ENCODE data around the gene KYNU.

GRCh38 chr2:142952793-142953494 is 75.5 kb downstream of the KYNU start:
- TF ChIP-seq, protein P1, sequence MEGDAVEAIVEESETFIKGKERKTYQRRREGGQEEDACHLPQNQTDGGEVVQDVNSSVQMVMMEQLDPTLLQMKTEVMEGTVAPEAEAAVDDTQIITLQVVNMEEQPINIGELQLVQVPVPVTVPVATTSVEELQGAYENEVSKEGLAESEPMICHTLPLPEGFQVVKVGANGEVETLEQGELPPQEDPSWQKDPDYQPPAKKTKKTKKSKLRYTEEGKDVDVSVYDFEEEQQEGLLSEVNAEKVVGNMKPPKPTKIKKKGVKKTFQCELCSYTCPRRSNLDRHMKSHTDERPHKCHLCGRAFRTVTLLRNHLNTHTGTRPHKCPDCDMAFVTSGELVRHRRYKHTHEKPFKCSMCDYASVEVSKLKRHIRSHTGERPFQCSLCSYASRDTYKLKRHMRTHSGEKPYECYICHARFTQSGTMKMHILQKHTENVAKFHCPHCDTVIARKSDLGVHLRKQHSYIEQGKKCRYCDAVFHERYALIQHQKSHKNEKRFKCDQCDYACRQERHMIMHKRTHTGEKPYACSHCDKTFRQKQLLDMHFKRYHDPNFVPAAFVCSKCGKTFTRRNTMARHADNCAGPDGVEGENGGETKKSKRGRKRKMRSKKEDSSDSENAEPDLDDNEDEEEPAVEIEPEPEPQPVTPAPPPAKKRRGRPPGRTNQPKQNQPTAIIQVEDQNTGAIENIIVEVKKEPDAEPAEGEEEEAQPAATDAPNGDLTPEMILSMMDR (IDR thresholded peaks at IDR 0.05; ENCODE audit: poor library complexity), result no peak
- no peak for TF ChIP-seq EZH2 (IDR thresholded peaks at IDR 0.05; ENCODE audit: borderline replicate concordance)
- TF ChIP-seq EZH2phosphoT487 (IDR thresholded peaks at IDR 0.05; ENCODE audit: low read depth, severe bottlenecking, unreplicated experiment), result no peak

All from hepatocyte (in vitro differentiated cells).